ENCODE data around the gene CFAP61. TPM values are rescaled to one million over a fixed set of nuclear protein-coding genes. Genes with fewer than 3 reads are reported as not detected.
"Not testable (repeated sequence)": the region's sequence is repeated elsewhere in the genome, so short reads cannot be mapped to it uniquely, and the experiment has no call there.

The CFAP61 gene
- polyA plus RNA-seq, 12 donors: 2.2 to 9.5 (median 5.1) TPM; not detected in 2

- DNase-seq: no peak
Measured at GRCh38 chr20:20092827-20093226, 40.5 kb downstream of the CFAP61 start.

GRCh38 chr20:20094410-20094809 lies 42.1 kb downstream of the CFAP61 start:
- DNase-seq: no peak

- no peak for DNase-seq
Measured at GRCh38 chr20:20095114-20095872, 43.0 kb downstream of the CFAP61 start.

DNA sequence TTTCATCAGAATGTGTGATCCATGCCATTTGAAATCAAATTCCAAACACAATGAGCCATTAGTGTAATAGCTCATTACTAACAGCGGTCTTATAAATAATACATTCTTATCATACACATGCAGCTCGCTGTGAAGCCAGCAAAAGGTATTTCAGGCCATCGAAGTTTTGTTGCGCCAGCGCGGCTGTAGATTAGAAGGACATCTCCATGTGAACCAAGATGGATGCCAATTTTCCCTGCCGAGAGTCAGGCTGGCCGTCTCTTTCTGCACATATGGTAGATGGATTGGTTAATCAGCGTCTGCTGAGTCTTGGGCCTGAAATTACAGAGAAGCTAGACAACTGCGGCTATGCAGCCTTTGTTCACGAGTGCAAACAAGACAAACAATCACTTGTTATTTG lies 44.1 kb downstream of the CFAP61 start:
- peak; percentile 45 for DNase-seq

DNA sequence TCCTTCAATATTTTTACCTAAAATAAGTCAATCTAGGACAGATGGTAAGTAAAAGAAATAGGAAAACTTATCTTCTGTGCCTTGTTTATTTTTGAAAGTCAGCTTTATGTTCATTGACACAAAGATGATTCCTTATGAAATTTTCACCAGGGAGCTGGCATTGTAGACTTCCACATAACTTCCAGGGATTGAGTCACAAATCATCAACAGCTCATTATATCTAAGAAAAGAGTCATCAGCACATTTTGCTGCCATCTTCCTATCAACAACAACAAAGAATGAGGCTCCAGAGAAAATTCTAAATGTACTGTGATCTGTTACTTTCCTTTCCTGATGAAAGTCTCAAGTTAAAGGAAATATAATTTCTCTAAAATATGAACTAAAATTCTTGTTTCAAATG lies 48.5 kb downstream of the CFAP61 start:
- no peak for DNase-seq

- no peak for DNase-seq
Measured at GRCh38 chr20:20102163-20102562, 49.8 kb downstream of the CFAP61 start.

DNA sequence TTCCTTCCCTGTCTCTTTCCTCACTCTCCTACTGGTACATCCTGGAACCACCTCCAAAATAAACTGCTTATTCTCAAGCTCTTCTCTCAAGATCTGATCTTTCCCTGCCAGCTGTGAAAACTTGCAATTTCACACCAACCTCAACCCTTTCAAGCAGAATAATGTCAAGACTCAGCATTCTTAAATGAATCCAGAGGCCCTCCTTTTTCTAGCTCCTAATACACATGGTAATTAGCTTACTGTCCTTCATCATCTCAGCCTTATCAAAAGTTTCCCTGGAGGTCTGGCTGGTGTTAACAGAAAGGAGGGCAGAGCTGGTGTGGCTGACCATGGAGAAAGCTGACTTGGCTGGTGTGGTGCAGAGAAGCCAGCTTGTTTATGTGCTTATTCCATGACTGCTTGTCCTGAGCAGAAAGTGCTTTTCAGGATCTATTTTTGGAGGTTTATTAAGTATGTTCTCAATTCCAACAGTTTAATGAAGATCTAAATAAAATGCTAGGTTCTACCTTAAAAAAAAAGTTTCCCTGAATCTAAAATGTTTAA lies 50.5 kb downstream of the CFAP61 start:
- no peak for DNase-seq

GRCh38 chr20:20103486-20103885 lies 51.2 kb downstream of the CFAP61 start:
- DNase-seq: no peak

DNA sequence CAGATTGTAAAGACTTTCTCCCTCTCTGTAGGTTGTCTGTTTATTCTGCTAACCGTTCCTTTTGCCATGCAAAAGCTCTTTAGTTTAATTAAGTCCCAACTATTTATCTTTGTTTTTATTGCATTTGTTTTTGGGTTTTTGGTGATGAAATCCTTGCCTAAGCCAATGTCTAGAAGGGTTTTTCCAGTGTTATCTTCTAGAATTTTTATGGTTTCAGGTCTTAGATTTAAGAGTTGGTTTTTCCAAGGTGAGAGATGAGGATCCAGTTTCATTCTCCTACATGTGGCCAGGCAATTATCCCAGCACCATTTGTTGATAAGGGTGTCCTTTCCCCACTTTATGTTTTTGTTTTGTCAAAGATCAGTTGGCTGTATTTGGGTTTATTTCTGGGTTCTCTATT lies 70.9 kb downstream of the CFAP61 start:
- DNase-seq: not testable (repeated sequence)

DNA sequence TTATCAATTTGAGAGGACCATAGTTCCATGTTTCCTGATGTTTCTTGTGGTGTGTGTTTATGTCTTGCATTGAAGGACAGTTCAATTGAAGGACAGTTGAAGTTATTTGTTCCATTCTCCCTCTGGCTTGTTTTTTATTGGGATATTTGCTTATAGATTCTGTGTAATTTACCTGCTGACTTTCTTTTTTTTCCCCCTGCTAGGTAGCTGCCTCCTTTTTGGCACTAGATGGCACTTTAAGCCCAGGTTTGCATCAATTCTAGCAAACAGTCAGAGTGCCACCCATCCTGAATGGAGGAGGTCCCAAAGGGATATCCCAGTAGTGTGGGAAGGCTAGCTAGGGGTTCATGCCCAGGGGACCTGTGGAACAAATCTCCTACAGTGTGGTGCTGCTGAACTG lies 78.1 kb downstream of the CFAP61 start:
- no peak for DNase-seq

DNA sequence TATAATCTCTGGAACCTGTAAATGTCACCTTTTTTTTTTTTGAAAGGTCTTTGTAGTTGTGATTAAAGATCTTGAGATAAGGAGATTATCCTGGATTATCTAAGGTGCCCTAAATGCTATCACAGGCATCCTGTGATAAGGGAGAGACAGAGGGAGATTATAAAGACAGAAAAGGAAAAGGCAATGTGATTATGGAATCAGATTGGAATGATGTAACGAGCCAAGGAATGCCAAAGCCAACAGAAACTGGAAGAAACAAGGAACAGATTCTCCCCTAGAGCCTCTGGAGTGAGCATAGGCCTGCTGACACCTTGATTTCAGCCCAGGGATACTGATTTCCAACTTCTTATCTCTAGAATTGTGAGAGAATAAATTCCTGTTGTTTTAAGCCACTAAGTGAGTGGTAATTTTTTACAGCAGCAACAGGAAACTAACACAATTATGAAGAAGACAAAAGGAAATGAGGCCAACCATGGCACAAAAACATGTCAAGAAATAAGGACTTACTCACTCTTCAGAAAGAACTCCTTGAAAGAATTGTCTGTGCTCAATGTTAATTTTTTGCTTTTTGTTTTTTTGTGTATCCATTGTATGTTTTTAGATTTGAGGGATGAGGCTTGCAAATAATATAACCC lies 82.7 kb downstream of the CFAP61 start:
- no peak for DNase-seq

- no peak for DNase-seq
Measured at GRCh38 chr20:20136313-20136712, 84.0 kb downstream of the CFAP61 start.

DNA sequence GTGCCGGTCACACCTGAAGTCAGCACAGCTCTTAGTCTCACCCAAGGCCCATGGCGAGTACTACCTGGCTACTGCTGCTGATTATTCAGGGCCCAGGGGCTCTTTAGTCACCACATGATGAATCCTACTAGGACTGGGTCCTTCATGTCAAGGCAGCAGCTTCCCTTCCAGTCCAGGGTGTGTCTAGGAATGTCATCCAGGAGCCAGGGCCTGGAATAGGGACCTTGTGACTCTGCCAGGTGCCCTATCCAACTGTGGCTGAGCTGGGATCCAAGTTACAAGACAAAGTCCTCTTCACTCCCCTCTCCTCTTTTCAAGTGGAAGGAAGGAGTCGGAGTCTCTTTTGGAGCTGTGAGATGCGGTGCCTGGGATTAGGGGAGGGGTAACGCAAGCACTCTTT lies 85.5 kb downstream of the CFAP61 start:
- DNase-seq: no peak

- DNase-seq: no peak
Measured at GRCh38 chr20:20138301-20139064, 86.2 kb downstream of the CFAP61 start.

DNA sequence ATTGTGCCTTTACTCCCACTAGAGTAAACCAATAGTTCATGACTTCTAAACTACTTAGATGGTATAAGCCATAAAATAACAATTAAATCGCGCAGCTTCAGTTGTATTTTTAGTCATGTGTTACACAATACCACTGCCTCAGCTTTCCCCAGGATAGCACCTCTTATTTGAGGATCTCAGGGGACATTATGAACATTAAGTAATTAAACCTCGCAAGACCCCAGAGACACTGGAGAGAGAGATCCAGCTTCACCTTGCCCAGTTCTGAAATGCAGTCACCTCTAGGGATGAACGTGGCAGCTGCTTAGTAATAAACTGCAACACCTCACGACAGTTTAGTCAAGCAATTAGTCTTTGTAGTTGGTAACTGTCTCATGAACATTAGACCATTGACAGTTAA lies 87.1 kb downstream of the CFAP61 start:
- DNase-seq: no peak

- no peak for DNase-seq
Measured at GRCh38 chr20:20143165-20143564, 90.8 kb downstream of the CFAP61 start.

DNA sequence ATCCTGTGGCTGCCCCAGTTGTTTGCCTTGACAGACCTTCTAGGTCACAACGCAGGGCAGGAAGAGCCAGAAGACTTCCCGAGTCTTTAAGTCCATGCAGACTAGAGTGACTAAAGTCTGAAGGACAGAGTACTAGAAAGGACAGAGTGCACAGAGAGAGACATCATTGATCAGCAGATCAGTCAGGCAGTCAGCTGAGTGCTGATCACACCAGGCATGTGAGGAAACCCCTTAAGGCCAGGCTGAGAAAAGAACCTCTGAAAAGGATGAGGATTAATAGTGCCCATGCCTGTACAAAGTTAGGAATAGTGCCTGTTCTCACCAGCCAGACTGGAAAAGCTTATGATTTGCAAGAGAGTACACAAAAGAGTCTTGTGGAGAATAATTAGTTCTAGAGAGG lies 91.3 kb downstream of the CFAP61 start:
- DNase-seq: no peak

DNA sequence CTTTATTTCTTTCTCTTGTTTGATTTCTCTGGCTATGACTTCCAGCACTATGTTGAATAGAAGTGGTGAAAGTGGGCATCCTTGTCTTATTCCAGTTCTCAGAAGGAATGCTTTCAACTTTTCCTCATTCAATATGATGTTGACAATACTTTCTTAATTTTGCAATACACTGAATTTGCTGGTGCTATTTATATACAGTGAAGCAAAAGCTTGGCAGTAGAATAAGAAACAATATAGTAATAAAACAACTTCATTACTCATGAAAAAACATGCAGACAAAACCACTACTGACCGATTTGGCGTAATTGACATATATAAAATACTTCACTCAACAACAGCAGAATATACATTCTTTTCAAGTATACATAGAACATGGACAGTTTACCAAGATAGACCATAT lies 96.4 kb downstream of the CFAP61 start:
- DNase-seq: no peak

DNA sequence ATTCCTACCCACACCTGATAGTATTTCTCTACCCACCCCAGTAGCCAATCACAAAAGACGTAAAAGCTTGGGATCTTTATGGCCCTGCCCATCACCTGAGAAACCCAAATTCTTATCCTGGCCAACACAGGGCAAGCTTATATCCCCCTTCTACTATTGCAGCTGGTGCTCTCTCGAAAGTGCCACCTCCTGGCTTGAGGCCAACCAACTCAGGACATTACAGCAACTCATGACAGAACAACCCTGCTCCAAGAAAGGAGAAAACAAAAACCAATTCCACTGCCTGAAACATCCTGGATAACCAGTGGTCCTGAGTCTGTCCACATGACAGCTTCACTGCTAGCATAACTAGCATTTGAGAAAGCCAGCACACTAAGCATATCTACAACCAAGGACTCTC lies 97.9 kb downstream of the CFAP61 start:
- no peak for DNase-seq

DNA sequence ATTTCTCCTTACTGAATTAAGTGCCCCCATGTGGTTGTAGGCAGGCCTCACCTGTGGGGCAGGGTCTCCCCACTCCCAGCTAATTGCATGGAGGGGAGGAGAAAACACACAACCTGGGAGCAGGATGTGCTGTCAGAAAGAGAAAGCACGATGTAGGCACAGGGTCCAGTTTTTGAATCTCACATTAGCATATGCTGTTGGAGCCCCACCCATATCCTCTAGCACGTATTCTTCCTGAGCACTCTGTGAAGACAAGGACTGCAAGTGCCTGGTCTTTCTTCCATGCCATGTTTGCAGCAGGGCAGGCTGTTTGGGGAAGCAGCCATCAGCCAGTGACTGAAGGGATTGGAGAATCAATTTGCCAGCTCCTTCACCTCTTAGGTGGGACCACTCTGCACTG lies 108.2 kb downstream of the CFAP61 start:
- DNase-seq: no peak

GRCh38 chr20:20161611-20162010 lies 109.3 kb downstream of the CFAP61 start:
- DNase-seq: no peak

- DNase-seq: peak; percentile 16
Measured at GRCh38 chr20:20167698-20168097, 115.4 kb downstream of the CFAP61 start.

- DNase-seq: no peak
Measured at GRCh38 chr20:20173254-20173653, 120.9 kb downstream of the CFAP61 start.

All from muscle of arm (tissue), 12 donors.